Thyroid gland (tissue), 4 donors: Measurements from ENCODE around the gene ZSWIM7. TPM values are rescaled to one million over a fixed set of nuclear protein-coding genes. Genes with fewer than 3 reads are reported as not detected.
"Not testable (repeated sequence)": the region's sequence is repeated elsewhere in the genome, so short reads cannot be mapped to it uniquely, and the experiment has no call there.

Experiments
- DNase-seq, 2 donors: peaks; one replicate each; pipeline ENCODE4 v3.0.0-alpha.2; 2019
- H3K27ac ChIP-seq, 3 donors: fragments of 200-600 bp; sonication (generic); 1 replicate in 2 of 3; 2 replicates in 1 of 3; pipeline ENCODE4 v1.5.1; 2016 to 2019; ENCODE audit warnings: mild to moderate bottlenecking in 1 of 3, moderate library complexity in 1 of 3
- H3K27me3 ChIP-seq: fragments of 200-600 bp; sonication (generic); one replicate; pipeline ENCODE4 v1.5.1; 2019
- H3K36me3 ChIP-seq, 2 donors: fragments of 200-600 bp; sonication (generic); one replicate each; pipeline ENCODE4 v1.5.1; 2016 to 2019
- H3K4me1 ChIP-seq, 2 donors: fragments of 200-600 bp; sonication (generic); one replicate each; pipeline ENCODE4 v1.5.1; 2017 to 2019
- H3K4me3 ChIP-seq, 3 donors: fragments of 200-600 bp; sonication (generic); replicated peaks in 1 of 3; 1 replicate in 2 of 3; 2 replicates in 1 of 3; pipeline ENCODE4 v1.5.1; 2016; ENCODE audit warnings: mild to moderate bottlenecking in 1 of 3
- H3K9me3 ChIP-seq: fragments of 200-600 bp; sonication (generic); one replicate; pipeline ENCODE4 v1.5.1; 2017
- CTCF ChIP-seq, 6 experiments: fragments of 200-600 bp in 3 of 6; fragments of 450-650 bp in 3 of 6; sonication (generic) in 3 of 6; IDR thresholded peaks; one replicate each; pipeline ENCODE4 v1.5.1; 2016 to 2019; ENCODE audit warnings: antibody characterized with exemption in 6 of 6, mild to moderate bottlenecking in 2 of 6, inconsistent platforms in 1 of 6, moderate library complexity in 1 of 6
- POLR2A ChIP-seq, 2 donors: fragments of 450-650 bp; IDR thresholded peaks; one replicate each; pipeline ENCODE4 v1.6.1; 2017; ENCODE audit warnings: antibody characterized with exemption in 2 of 2, mild to moderate bottlenecking in 2 of 2, moderate library complexity in 1 of 2
- WGBS, 2 donors: methylation state at CpG; one replicate each; pipeline ENCODE4 v1.1.5; 2017; 5-methylcytosine and 5-hydroxymethylcytosine counted together
- intact Hi-C: fragments of 100-400 bp; cut with DNase I; formaldehyde crosslinking; loops from one replicate; pipeline ENCODE4 v1.15.1; 2023
- total RNA-seq, 4 donors: library from RNA; depleted of rRNA; stranded (reverse); fragments of >200 nt; gene quantifications; one replicate each; pipeline ENCODE4 v1.2.3, GENCODE V29; 2016

The ZSWIM7 gene
- total RNA-seq, 4 donors from 2014 or later: 10.5 to 22.3 (median 13.5) TPM

- no peaks in the 10 kb centered on the region for H3K27me3 ChIP-seq
- TF ChIP-seq CTCF (IDR thresholded peaks at IDR 0.05): no peak
- no peak for TF ChIP-seq POLR2A (IDR thresholded peaks at IDR 0.05)
- WGBS, 2 donors: 91 to 92% methylated on average over 5 of the region's 5 CpGs
- no peaks in the 10 kb centered on the region for H3K4me1 ChIP-seq
- DNase-seq: no peak
- no peak overlapping the region for H3K27ac ChIP-seq
- H3K36me3 ChIP-seq: peaks cover 40% of the 10 kb centered on the region in 2 donors
- no peak overlapping the region for H3K4me3 ChIP-seq
- intact Hi-C loops: no loop called here
- H3K9me3 ChIP-seq: no peaks in the 10 kb centered on the region
Measured at GRCh38 chr17:15981646-15982580, 17.6 kb downstream of the ZSWIM7 start.

GRCh38 chr17:15981208-15981607, 18.3 kb downstream of the ZSWIM7 start:
- Histone ChIP-seq H3K4me3 (no peak overlapping the region), H3K4me1 (no peaks in the 10 kb centered on the region), H3K27ac (no peak overlapping the region), H3K36me3 (peaks cover 33 to 35% of the 10 kb centered on the region in 2 donors), H3K27me3 (no peaks in the 10 kb centered on the region), H3K9me3 (no peaks in the 10 kb centered on the region)
- WGBS, 2 donors: 42 to 50% methylated on average over 2 of the region's 2 CpGs
- DNase-seq: no peak
- no peak for TF ChIP-seq CTCF (IDR thresholded peaks at IDR 0.05)
- no peak for TF ChIP-seq POLR2A (IDR thresholded peaks at IDR 0.05)
- intact Hi-C loops: no loop called here

- DNase-seq, H3K4me3 ChIP-seq, intact Hi-C loops, H3K9me3 ChIP-seq, H3K27ac ChIP-seq, H3K4me1 ChIP-seq, H3K27me3 ChIP-seq: not testable (repeated sequence)
- WGBS, 2 donors: 58 to 86% methylated on average over 3 of the region's 4 CpGs
- H3K36me3 ChIP-seq: peaks cover 20 to 22% of the 10 kb centered on the region in 2 donors
Measured at GRCh38 chr17:15979013-15979412, 20.5 kb downstream of the ZSWIM7 start.

- Histone ChIP-seq H3K4me1 (no peaks in the 10 kb centered on the region), H3K27me3 (no peaks in the 10 kb centered on the region), H3K27ac (no peak overlapping the region), H3K36me3 (peaks cover 20 to 22% of the 10 kb centered on the region in 2 donors), H3K4me3 (no peak overlapping the region), H3K9me3 (no peaks in the 10 kb centered on the region)
- no peak for DNase-seq
- WGBS, 2 donors: 89 to 96% methylated on average over 1 of the region's 1 CpG
- intact Hi-C loops: no loop called here
- no peak for TF ChIP-seq POLR2A (IDR thresholded peaks at IDR 0.05)
- TF ChIP-seq CTCF (IDR thresholded peaks at IDR 0.05): no peak
Measured at GRCh38 chr17:15978606-15979005, 20.9 kb downstream of the ZSWIM7 start.

GRCh38 chr17:15977894-15978293, 21.6 kb downstream of the ZSWIM7 start:
- TF ChIP-seq CTCF (IDR thresholded peaks at IDR 0.05) (no peak), POLR2A (IDR thresholded peaks at IDR 0.05) (no peak)
- DNase-seq: no peak
- Histone ChIP-seq H3K9me3 (no peaks in the 10 kb centered on the region), H3K36me3 (peaks cover 20 to 22% of the 10 kb centered on the region in 2 donors), H3K27me3 (no peaks in the 10 kb centered on the region), H3K27ac (no peak overlapping the region), H3K4me3 (no peak overlapping the region), H3K4me1 (no peaks in the 10 kb centered on the region)
- WGBS, 2 donors: 99 to 100% methylated on average over 2 of the region's 2 CpGs
- intact Hi-C loops: no loop called here
